LNCAP (cell line): ENCODE results near the gene FLAD1.

Experiments used
- TF ChIP-seq, protein P1 (sequence below): fragments of 450-650 bp; IDR thresholded peaks from 2 replicates; pipeline ENCODE4 v1.5.1; 2017; ENCODE audit warnings: mild to moderate bottlenecking

Gene FLAD1

DNA sequence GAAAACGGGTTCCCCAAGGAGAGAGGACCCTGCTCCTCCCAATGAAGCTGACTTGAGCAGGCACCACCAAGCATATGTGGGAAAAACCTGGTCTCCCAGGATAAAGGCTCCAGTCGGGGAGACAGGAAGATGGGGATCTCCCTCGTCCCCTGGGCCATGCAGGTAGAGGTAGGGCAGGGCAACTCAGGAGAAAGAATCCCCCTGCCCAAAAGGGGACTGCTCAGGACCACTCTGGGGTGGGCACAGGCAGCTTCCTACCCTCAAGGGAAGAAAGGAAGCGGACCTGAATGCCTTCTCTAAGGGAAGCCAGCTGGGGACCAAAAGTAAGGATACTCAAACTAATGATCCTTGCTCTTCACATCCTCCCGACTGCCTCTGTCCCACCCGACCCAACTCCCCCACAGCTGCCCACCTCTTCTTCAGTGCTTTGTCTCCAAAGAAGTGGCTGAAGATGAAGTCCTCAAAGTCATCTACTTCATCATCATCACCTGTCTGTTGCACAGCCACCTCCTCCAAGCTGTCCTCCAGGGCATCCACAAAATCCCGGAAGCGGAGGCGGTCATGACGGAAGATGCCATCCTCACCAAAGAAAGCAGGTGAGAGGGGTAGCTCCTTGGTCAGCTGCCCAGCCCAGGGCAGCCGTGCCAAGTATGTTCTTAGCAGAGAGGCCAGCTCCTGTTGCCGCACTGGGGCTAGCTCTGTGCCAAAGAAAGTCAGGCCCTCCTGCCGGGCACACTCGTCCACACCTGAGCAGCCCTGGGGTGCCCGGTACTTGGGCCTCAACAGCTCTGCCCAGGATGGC is 37.8 kb upstream of the FLAD1 start:
- TF ChIP-seq, protein P1, sequence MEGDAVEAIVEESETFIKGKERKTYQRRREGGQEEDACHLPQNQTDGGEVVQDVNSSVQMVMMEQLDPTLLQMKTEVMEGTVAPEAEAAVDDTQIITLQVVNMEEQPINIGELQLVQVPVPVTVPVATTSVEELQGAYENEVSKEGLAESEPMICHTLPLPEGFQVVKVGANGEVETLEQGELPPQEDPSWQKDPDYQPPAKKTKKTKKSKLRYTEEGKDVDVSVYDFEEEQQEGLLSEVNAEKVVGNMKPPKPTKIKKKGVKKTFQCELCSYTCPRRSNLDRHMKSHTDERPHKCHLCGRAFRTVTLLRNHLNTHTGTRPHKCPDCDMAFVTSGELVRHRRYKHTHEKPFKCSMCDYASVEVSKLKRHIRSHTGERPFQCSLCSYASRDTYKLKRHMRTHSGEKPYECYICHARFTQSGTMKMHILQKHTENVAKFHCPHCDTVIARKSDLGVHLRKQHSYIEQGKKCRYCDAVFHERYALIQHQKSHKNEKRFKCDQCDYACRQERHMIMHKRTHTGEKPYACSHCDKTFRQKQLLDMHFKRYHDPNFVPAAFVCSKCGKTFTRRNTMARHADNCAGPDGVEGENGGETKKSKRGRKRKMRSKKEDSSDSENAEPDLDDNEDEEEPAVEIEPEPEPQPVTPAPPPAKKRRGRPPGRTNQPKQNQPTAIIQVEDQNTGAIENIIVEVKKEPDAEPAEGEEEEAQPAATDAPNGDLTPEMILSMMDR, result no peak

DNA sequence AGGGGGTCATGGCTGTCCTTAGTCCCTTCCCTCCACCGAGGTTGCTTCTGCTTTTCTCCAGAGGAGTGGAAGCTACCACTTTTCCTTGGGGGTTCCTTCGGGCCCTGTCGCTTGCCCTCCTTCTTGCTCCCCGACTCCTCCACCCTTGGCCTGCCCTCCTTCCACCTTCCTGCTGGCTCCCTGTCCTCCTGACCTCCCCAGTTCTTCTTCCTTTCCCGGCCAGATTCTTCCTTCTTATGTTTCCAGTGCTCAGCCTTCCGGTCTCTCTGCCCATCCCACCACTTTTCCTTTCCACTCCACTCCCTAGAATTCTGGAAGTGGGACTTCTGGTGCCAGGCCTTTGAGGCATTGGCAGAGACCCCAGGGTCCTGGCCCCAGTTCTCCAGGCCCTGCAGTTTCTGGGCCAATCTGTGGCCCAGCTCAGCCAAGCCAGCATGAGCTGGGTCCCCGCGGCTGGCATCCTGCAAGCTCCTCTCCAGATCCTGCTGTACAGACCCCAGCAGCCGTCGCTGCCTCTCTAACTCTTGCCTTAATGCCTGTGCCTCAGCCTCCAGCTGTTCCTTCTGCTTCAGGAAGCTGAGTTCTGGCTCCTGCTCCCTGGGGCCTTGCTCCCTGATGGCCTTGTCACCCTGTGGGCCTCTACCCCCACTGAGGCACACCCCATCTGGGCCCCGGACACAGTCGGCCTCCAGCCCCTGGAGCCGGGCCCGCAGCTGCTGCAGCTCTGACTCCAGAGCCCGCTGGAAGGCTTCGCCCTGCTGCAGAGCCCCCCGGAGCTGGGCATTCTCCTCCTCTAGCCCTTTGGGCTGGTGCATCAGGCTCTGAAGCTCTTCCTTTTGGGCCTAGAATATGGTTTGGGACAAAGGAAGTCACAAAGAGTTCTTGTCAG is 36.9 kb upstream of the FLAD1 start:
- TF ChIP-seq, protein P1, result no peak

DNA sequence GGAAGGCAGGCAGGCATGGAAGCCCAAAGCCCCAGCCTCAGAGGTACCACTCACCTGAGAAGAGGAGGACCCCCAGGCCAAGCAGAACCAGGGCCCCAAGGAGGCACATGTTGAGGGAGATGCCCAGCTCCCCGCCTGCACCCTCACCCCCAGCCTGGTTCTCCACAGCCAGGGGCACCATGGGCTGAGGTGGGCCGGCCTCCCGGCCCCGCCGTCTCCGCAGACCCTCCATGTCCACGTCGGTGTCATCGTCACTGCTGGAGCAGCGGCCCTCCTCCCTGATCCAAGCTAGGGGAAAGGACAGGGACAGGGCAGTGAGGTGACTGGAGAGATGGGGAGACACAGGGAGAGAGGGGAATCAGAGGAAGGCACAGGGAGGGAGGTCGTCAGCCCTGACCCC is 35.1 kb upstream of the FLAD1 start:
- TF ChIP-seq, protein P1, result no peak

DNA sequence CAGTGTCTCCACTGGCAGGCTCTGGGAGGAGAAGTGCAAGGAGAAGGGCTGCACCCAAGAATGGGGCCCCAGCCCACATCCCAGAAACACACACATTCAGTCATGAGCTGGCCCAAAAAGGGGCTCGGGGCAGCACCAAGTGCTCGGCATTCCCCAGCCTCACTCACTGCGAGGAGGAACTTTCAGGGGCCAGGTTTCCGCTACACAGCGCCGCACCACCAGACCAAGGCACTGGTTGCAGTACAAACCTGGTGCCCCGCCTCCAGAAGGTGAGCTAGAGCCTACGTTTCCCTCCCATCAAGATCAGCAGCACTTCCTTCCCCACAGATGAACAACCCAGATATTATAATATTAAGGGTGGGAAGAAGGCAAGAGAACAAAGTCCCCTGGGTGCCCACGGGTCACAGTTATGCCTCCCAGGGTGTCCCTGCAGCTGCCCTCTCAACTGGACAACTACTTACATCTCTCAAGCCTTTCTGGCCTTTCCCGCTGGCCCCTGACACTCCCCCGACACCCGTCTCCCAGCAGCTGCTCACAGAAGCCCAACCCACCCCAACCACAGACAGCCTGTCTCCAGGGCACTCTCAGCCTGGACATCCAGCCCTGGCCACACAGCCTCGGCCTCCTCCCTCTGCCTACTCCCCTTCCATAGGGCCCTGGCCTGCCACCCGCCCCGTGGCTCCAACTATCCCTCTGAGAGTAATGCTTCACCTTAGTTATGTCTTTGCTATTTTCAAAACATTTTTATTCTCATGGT is 31.1 kb upstream of the FLAD1 start:
- TF ChIP-seq, protein P1, result no peak

DNA sequence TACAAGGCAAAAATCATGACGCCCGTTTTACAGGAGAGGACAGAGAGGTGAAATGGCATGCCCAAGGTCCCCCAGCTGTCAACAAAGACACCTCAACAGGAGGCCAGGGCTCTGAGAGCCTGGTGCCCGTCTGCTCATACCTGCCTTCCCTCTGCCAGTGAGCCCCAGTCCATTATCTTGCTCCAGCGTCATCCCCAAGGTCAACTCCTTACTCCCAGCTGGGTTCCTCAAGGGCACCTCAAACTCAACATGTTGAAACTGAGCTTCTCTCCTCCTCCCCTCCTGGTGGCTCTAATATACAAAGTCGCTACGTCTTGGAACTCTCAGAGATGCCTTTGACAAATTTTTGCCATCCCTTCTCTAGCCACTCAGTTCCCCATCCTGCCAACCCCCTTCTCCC is 30.5 kb upstream of the FLAD1 start:
- TF ChIP-seq, protein P1, result no peak

DNA sequence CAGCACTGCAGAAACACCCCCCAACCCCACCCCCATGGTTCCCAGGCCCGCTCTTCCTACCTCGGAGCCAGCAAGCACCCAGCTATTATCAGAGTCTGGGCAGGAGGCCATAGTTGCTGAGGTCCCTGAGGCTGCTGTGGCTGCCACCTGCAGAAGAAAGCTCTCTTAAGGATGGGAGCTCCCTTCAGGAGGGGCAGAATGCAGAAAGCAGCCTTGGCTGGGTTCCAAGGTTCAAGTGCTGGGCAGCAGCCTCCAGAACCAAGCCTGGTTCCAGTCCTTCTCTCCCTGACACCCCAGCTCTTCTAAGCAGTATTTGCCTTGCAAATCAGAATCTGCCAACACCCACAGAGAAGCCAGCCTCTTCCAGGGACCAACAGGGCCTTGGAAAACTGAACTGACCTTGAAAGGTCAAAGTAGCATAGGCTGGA is 29.5 kb upstream of the FLAD1 start:
- TF ChIP-seq, protein P1, result no peak

DNA sequence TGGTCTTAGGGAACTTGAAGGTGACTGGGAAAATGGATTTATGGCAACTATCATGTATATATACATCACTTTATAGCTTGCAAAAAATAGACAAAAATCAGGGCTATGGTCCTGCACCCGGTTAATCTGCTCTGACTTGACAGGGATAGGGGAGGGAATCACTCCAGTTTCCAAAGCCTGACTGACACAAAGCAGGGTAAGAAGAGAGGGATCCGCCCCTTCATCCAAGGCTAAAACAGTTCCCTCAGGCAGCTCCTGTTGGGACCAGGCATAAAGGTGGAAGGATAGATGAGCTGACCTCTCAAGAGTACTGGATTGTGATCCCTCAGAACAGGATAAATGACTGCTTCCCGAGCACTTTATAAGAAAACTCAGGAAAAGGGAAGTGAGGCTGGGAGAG is 28.6 kb upstream of the FLAD1 start:
- TF ChIP-seq, protein P1, result no peak
